ENCODE measurements around the gene PKD2.

GRCh38 chr4:88104902-88105610 is 97.6 kb downstream of the PKD2 start:
- TF ChIP-seq POLR2AphosphoS5 (IDR thresholded peaks at IDR 0.05) = no peak
- no peak for TF ChIP-seq POLR2A (IDR thresholded peaks at IDR 0.05)
- no peak for TF ChIP-seq CTCF (IDR thresholded peaks at IDR 0.05)
